Measurements from ENCODE around the gene GRIK4.

Gene GRIK4

DNA sequence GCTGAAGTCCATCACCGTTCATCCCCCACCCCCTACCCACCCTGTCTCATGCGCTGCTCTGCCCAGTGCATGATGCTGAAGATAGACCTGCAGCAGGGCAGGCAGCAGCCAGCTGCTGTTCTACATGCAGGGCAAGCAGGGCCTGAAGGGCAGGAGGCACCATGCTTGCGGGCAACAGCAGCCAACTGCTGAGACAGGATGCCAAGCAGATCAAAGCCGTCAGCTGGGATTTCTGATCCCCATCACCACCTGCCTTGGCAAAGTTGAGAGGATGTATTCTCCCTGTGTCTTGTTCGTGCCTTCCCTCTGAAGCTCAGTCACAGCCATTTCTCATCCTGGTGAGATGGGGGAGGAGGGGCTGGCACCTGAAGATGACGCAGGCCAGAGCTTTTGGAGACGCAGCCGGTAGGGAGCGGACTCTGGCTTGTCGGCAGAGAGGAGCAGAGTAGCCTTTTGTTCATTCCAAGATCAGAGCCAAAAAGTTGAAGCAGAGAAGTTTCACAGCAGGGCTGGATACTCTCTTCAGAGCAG is 227.0 kb downstream of the GRIK4 start:
- in situ Hi-C loops (cut with HindIII; ENCODE audit: low sequenced_read_pairs): no loop called here
- DNase-seq (ENCODE audit: low read depth): no peak
- TF ChIP-seq, protein P1, sequence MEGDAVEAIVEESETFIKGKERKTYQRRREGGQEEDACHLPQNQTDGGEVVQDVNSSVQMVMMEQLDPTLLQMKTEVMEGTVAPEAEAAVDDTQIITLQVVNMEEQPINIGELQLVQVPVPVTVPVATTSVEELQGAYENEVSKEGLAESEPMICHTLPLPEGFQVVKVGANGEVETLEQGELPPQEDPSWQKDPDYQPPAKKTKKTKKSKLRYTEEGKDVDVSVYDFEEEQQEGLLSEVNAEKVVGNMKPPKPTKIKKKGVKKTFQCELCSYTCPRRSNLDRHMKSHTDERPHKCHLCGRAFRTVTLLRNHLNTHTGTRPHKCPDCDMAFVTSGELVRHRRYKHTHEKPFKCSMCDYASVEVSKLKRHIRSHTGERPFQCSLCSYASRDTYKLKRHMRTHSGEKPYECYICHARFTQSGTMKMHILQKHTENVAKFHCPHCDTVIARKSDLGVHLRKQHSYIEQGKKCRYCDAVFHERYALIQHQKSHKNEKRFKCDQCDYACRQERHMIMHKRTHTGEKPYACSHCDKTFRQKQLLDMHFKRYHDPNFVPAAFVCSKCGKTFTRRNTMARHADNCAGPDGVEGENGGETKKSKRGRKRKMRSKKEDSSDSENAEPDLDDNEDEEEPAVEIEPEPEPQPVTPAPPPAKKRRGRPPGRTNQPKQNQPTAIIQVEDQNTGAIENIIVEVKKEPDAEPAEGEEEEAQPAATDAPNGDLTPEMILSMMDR (IDR thresholded peaks at IDR 0.05; ENCODE audit: low read depth, low read length, missing control alignments): no peak
- no peak overlapping the region for H3K4me3 ChIP-seq (ENCODE audit: low read depth, low read length)

DNA sequence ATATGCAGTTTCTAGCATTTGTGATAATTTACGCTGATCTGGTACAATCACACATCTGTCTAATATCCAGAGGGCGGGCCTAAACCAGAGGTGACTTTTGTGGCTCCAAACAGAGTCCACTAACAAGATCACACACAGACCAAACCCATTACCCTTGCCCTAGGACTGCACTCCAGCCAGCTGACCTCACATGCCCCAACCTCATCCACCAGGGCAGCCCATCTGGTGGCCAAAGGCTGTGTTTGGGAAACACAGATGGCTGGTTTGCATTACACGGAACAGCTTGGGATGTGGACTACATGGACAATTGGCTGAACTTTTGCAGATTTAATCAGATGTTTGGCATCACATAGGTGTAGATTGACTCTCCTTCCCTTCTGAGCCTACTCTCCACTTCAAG is 228.2 kb downstream of the GRIK4 start:
- no peak for DNase-seq (ENCODE audit: low read depth)
- no peak overlapping the region for H3K4me3 ChIP-seq (ENCODE audit: low read depth, low read length)
- in situ Hi-C loops (cut with HindIII; ENCODE audit: low sequenced_read_pairs): no loop called here
- TF ChIP-seq, protein P1 (IDR thresholded peaks at IDR 0.05; ENCODE audit: low read depth, low read length, missing control alignments): no peak

DNA sequence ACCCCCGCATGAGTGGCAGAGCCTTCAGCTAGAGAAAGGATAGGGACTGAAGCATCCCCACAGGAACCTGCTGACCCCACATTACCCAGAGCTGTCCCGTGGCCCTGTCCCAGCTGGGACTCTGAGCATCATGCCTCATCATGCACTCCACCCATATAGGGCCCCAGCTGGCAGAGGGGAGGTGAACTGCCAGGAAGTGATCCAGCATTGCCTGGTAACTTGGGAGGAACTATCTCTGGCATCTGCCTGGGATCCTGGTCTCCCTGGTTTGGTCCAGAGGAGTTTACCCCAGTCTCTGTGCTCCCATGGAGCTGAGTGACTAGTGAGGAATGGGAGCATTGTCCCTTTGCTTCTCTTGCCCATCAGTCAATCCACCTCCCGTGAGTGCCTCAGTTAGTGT is 228.8 kb downstream of the GRIK4 start:
- no peak for DNase-seq (ENCODE audit: low read depth)
- H3K4me3 ChIP-seq (ENCODE audit: low read depth, low read length): no peak overlapping the region
- in situ Hi-C loops (cut with HindIII; ENCODE audit: low sequenced_read_pairs): no loop called here
- TF ChIP-seq, protein P1 (IDR thresholded peaks at IDR 0.05; ENCODE audit: low read depth, low read length, missing control alignments): no peak

DNA sequence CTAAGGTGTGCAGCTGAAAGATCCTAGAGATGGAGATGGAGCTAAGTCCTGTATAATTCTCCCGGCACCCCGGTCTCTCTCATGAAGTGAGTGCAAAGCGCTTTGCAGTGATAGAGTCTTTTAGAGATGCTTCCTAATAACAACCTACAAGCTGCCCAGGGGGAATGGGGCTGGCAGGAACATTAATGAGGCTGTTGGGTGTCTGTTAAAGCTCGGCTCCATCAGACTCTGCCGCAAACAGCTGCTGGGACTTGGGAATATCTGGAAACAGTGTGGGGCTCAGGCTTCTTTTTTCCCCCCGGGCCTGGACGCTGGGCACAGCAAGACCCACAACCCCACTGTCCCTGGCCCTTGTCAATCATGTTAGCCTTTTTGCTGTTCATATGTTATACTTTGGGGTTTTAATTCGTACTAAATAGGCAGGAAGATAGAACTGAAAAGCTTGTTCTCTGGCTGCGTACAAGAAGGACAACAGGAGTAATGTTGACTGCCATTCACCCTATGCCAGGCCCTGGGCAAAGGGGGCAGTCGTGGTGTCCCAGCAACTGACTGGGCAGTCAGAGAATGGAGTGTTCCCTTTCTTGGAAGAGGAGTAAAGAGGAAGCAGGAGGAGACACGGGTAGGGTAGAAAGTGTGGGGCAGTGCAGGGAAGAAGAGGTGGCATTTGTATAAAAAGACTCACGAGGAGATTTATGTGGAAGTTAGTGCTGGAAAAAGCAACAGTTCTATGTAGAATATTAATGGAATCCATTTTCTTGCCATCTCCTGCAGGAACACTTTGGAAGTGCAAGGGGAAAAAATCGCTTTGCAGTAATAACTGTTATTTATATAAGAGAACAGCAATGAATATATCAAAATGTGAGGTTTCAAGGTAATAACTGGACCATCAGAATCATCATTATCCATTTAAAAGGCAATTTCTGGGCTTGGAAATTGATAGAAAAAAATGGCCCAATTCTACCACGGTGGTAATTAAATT is 232.8 kb downstream of the GRIK4 start:
- TF ChIP-seq, protein P1 (IDR thresholded peaks at IDR 0.05; ENCODE audit: low read depth, low read length, missing control alignments): peak; percentile 3
- no peak overlapping the region for H3K4me3 ChIP-seq (ENCODE audit: low read depth, low read length)
- in situ Hi-C loops (cut with HindIII; ENCODE audit: low sequenced_read_pairs): no loop called here
- DNase-seq (ENCODE audit: low read depth): no peak

DNA sequence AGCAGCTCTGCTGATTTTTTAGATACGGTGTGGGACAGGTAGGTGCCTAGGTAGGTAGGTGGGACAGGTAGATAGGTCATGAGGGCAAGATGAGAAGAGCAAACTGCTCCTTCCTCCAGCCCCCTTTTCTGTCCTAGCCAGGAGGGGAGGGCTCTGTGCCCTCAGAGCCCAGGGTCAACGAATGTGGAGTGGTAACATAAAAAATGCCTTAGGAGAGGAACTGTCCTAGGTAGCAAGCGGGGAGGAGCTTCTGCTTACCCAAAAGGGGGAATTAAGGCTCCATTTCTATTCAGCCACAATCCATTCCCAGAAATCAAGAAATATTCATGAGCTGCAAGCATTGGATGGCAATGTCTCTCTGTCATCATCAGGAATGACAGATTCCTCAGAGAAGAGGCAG is 234.8 kb downstream of the GRIK4 start:
- no peak overlapping the region for H3K4me3 ChIP-seq (ENCODE audit: low read depth, low read length)
- TF ChIP-seq, protein P1 (IDR thresholded peaks at IDR 0.05; ENCODE audit: low read depth, low read length, missing control alignments): no peak
- DNase-seq (ENCODE audit: low read depth): no peak
- in situ Hi-C loops (cut with HindIII; ENCODE audit: low sequenced_read_pairs): no loop called here

DNA sequence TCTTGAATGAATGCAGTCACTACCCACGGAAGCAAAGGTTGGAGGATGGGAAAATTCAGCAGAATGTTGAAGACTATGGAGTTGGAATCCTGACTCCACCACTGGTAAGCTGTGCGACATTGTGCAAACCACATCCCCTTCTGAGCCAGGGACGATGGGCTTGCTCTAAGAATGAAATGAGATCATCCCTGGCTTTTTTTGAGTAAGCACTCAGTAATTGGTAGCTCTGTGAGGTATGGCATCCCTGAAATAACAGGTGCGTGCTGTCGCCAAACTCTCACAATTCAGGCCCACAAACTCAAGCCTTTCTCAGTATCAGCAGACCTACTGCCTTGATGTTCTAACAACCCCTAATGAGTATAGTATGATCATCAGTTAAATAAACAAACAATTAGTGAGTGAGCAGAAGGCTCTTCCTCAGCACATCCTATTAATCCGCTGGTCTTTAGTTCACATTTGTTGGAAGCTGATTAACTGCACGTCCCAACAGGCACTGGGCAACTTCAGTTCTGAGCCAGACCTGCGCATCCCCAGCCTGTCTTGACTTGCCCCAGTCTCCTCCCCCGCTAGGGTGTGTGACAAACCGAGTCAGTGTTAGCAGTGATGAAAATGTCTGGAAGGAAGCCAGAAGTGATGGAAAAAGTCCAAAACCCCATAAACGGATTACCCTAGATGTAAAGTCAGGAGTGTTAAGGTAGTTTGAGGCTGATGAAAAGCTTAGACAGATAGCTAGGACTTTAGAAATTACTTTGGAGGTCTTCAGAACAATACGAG is 235.5 kb downstream of the GRIK4 start:
- no peak overlapping the region for H3K4me3 ChIP-seq (ENCODE audit: low read depth, low read length)
- TF ChIP-seq, protein P1 (IDR thresholded peaks at IDR 0.05; ENCODE audit: low read depth, low read length, missing control alignments): no peak
- in situ Hi-C loops (cut with HindIII; ENCODE audit: low sequenced_read_pairs): no loop called here
- no peak for DNase-seq (ENCODE audit: low read depth)

All from astrocyte of the cerebellum (primary cell).